Right lobe of liver (tissue), 6 donors: Measurements from ENCODE around the gene YPEL4. TPM values are rescaled to one million over a fixed set of nuclear protein-coding genes. Genes with fewer than 3 reads are reported as not detected.
A peak's percentile ranks its signal among the peaks of the same experiment; 100 is the strongest.

Source experiments
- ATAC-seq, 4 donors: fragments of 200-7000 bp; cut with Tn5 transposase; one replicate each; pipeline ENCODE4 v1.9.1; 2020; ENCODE audit warnings: mild to moderate bottlenecking in 4 of 4, moderate library complexity in 4 of 4
- DNase-seq, 3 donors: peaks; one replicate each; pipeline ENCODE4 v3.0.0-alpha.2; 2020
- H3K27ac ChIP-seq, 3 donors: fragments of 200-600 bp; one replicate each; pipeline ENCODE4 v1.8.0; 2022
- H3K27me3 ChIP-seq, 2 donors: fragments of 200-600 bp; one replicate each; pipeline ENCODE4 v1.8.0; 2022
- H3K36me3 ChIP-seq, 4 donors: fragments of 200-600 bp; sonication (generic) in 1 of 4; one replicate each; pipeline versions ENCODE4 v1.5.1 to v1.8.0; 2017 to 2022; ENCODE audit warnings: control low read depth in 1 of 4
- H3K4me1 ChIP-seq, 4 donors: fragments of 200-600 bp; sonication (generic) in 1 of 4; one replicate each; pipeline versions ENCODE4 v1.5.1 to v1.8.0; 2017 to 2022; ENCODE audit warnings: control low read depth in 1 of 4
- H3K4me3 ChIP-seq, 3 donors: fragments of 200-600 bp; one replicate each; pipeline ENCODE4 v1.8.0; 2022
- H3K9me3 ChIP-seq, 4 donors: fragments of 200-600 bp; sonication (generic) in 1 of 4; one replicate each; pipeline versions ENCODE4 v1.5.1 to v1.8.0; 2017 to 2022; ENCODE audit warnings: control low read depth in 1 of 4
- CTCF ChIP-seq, 4 donors: fragments of 200-600 bp in 3 of 4; fragments of 450-650 bp in 1 of 4; IDR thresholded peaks; one replicate each; pipeline versions ENCODE4 v1.5.1 to v1.8.0; 2016 to 2022; ENCODE audit warnings: antibody characterized with exemption in 4 of 4, mild to moderate bottlenecking in 2 of 4
- POLR2A ChIP-seq: fragments of 450-650 bp; IDR thresholded peaks from one replicate; pipeline ENCODE4 v1.6.1; 2017; ENCODE audit warnings: antibody characterized with exemption, mild to moderate bottlenecking
- whole genome bisulfite sequencing: methylation state at CpG from one replicate; pipeline ENCODE4 v1.1.6; 2018; ENCODE audit warnings: low coverage, low lambda C conversion rate; ENCODE audit not compliant: insufficient coverage; ENCODE audit errors: missing lambda C conversion rate; 5-methylcytosine and 5-hydroxymethylcytosine counted together
- intact Hi-C, 2 donors: fragments of 100-400 bp; cut with DNase I; formaldehyde crosslinking; loops; one replicate each; pipeline versions ENCODE4 v1.11.2 to v1.14.1; 2022
- total RNA-seq, 6 experiments: library from RNA; depleted of rRNA in 2 of 6; stranded (reverse); fragments of >200 nt in 2 of 6; fragmentation: NEBNext Ultra II Directional in 3 of 6; extraction: Animal tissue kit (Norgen Biotek cat#: 25700) in 3 of 6; gene quantifications; one replicate each; pipeline versions ENCODE4 v1.1.0 to v1.2.4, GENCODE V29; 2016 to 2023
- donor health status: DM: no; HTN: yes; CAD: no.
- donor health status: DM: no; HTN: no; CAD: no.
- donor health status: DM: no; HTN: no; CAD: no.
- donor health status: DM: no; HTN: yes; CAD: no.
- donor health status: DM: no; HTN: yes; CAD: no.

Gene YPEL4
- total RNA-seq, 6 experiments from 2014 or later, result 0.06 to 0.84 (median 0.30) TPM; not detected in 2

GRCh38 chr11:57680552-57680874 lies 30.8 kb upstream of the YPEL4 start:
- intact Hi-C loops, result no loop called here
- peaks cover 0 to 44% (median 3%) of the 10 kb centered on the region in 4 donors for H3K36me3 ChIP-seq
- peaks cover 0 to 30% (median 16%) of the 10 kb centered on the region in 4 donors for H3K4me1 ChIP-seq
- no peak for TF ChIP-seq POLR2A
- no peak for TF ChIP-seq CTCF (IDR thresholded peaks at IDR 0.05)
- H3K4me3 ChIP-seq, result no peak overlapping the region
- peak overlapping the region in 1 of 3 donors; percentile 8 for H3K27ac ChIP-seq
- ATAC-seq, result no peak
- no peaks in the 10 kb centered on the region for H3K27me3 ChIP-seq
- no peak for DNase-seq
- 69% methylated on average over 2 of the region's 2 CpGs for WGBS
- H3K9me3 ChIP-seq, result no peaks in the 10 kb centered on the region

- DNase-seq (no peak), ATAC-seq (peak; percentile 9 to 44 (median 36))
- Histone ChIP-seq H3K9me3 (no peaks in the 10 kb centered on the region), H3K4me1 (peaks cover 0 to 31% (median 17%) of the 10 kb centered on the region in 4 donors), H3K4me3 (no peak overlapping the region), H3K36me3 (peaks cover 0 to 38% (median 0%) of the 10 kb centered on the region in 4 donors), H3K27me3 (no peaks in the 10 kb centered on the region), H3K27ac (peak overlapping the region in 1 of 3 donors; percentile 47)
- TF ChIP-seq CTCF (IDR thresholded peaks at IDR 0.05), result no peak
- no peak for TF ChIP-seq POLR2A
- intact Hi-C loops, result no loop called here
- WGBS, result 60% methylated on average over 2 of the region's 4 CpGs
Observed at GRCh38 chr11:57679396-57679795, 29.7 kb upstream of the YPEL4 start.

- WGBS, result 70% methylated on average over 3 of the region's 3 CpGs
- H3K36me3 ChIP-seq, result peaks cover 0 to 37% (median 12%) of the 10 kb centered on the region in 4 donors
- H3K4me1 ChIP-seq, result peaks cover 0 to 29% (median 16%) of the 10 kb centered on the region in 4 donors
- H3K4me3 ChIP-seq, result no peak overlapping the region
- DNase-seq, result no peak
- ATAC-seq, result no peak
- no peak overlapping the region for H3K27ac ChIP-seq
- no peaks in the 10 kb centered on the region for H3K27me3 ChIP-seq
- H3K9me3 ChIP-seq, result no peaks in the 10 kb centered on the region
- intact Hi-C loops, result no loop called here
- TF ChIP-seq CTCF (IDR thresholded peaks at IDR 0.05) (no peak), POLR2A (no peak)
Observed at GRCh38 chr11:57675176-57675941, 25.6 kb upstream of the YPEL4 start.

GRCh38 chr11:57674251-57674650 lies 24.5 kb upstream of the YPEL4 start:
- peaks cover 0 to 37% (median 12%) of the 10 kb centered on the region in 4 donors for H3K36me3 ChIP-seq
- H3K27ac ChIP-seq, result no peak overlapping the region
- DNase-seq (no peak), ATAC-seq (no peak)
- no peaks in the 10 kb centered on the region for H3K27me3 ChIP-seq
- no peaks in the 10 kb centered on the region for H3K9me3 ChIP-seq
- no peak overlapping the region for H3K4me3 ChIP-seq
- no peak for TF ChIP-seq CTCF (IDR thresholded peaks at IDR 0.05)
- TF ChIP-seq POLR2A, result no peak
- peaks cover 0 to 29% (median 9%) of the 10 kb centered on the region in 4 donors for H3K4me1 ChIP-seq
- intact Hi-C loops, result no loop called here
